HEK293 (cell line): ENCODE results near the gene NCAN.
A peak's percentile ranks its signal among the peaks of the same experiment; 100 is the strongest.

Experiments
- BCL11A ChIP-seq: fragments of 450-650 bp; formaldehyde crosslinking; IDR thresholded peaks from 2 replicates; pipeline ENCODE4 v1.5.1; 2016; ENCODE audit warnings: low read depth, missing biosample characterization, missing genetic modification characterization
- HOXA7 ChIP-seq: sonication (generic); formaldehyde crosslinking; IDR thresholded peaks from 2 replicates; pipeline ENCODE4 v1.8.1; 2022; ENCODE audit warnings: missing genetic modification reagents, borderline replicate concordance
- SCRT1 ChIP-seq: fragments of 450-650 bp; formaldehyde crosslinking; IDR thresholded peaks from 2 replicates; pipeline ENCODE4 v1.5.1; 2016; ENCODE audit warnings: missing biosample characterization, missing genetic modification characterization, borderline replicate concordance
- ZBTB1 ChIP-seq: fragments of 450-650 bp; formaldehyde crosslinking; IDR thresholded peaks from 2 replicates; pipeline ENCODE4 v1.5.1; 2016; ENCODE audit warnings: missing biosample characterization, missing genetic modification characterization
- ZFP69B ChIP-seq: fragments of 450-650 bp; formaldehyde crosslinking; IDR thresholded peaks from 2 replicates; pipeline ENCODE4 v1.5.1; 2016; ENCODE audit warnings: missing biosample characterization, missing genetic modification characterization
- ZIC2 ChIP-seq: fragments of 450-650 bp; formaldehyde crosslinking; IDR thresholded peaks from 2 replicates; pipeline ENCODE4 v1.5.1; 2016; ENCODE audit warnings: missing biosample characterization, missing genetic modification characterization
- ZNF121 ChIP-seq: fragments of 450-650 bp; formaldehyde crosslinking; IDR thresholded peaks from 2 replicates; pipeline ENCODE4 v1.5.1; 2016; ENCODE audit warnings: missing biosample characterization, missing genetic modification characterization
- ZNF266 ChIP-seq: fragments of 450-650 bp; formaldehyde crosslinking; IDR thresholded peaks from 2 replicates; pipeline ENCODE4 v1.5.1; 2016; ENCODE audit warnings: missing biosample characterization, missing genetic modification characterization, low read depth
- ZNF324 ChIP-seq: fragments of 450-650 bp; formaldehyde crosslinking; IDR thresholded peaks from 2 replicates; pipeline ENCODE4 v1.5.1; 2016; ENCODE audit warnings: missing biosample characterization, missing genetic modification characterization
- ZNF335 ChIP-seq: fragments of 450-650 bp; formaldehyde crosslinking; conservative IDR thresholded peaks from 2 replicates; pipeline ENCODE4 v1.5.1; 2016; ENCODE audit warnings: missing biosample characterization, missing genetic modification characterization
- ZNF404 ChIP-seq: fragments of 450-650 bp; formaldehyde crosslinking; IDR thresholded peaks from 2 replicates; pipeline ENCODE4 v1.5.1; 2017; ENCODE audit warnings: missing biosample characterization, missing genetic modification characterization
- ZNF48 ChIP-seq: fragments of 450-650 bp; formaldehyde crosslinking; IDR thresholded peaks from 2 replicates; pipeline ENCODE4 v1.5.1; 2016; ENCODE audit warnings: missing biosample characterization, missing genetic modification characterization
- ZNF623 ChIP-seq: fragments of 450-650 bp; formaldehyde crosslinking; IDR thresholded peaks from 2 replicates; pipeline ENCODE4 v1.5.1; 2016; ENCODE audit warnings: missing biosample characterization, missing genetic modification characterization
- ZNF629 ChIP-seq: fragments of 450-650 bp; formaldehyde crosslinking; IDR thresholded peaks from 2 replicates; pipeline ENCODE4 v1.5.1; 2017; ENCODE audit warnings: missing biosample characterization, missing genetic modification characterization
- ZNF670 ChIP-seq: fragments of 450-650 bp; formaldehyde crosslinking; IDR thresholded peaks from 2 replicates; pipeline ENCODE4 v1.5.1; 2016; ENCODE audit warnings: missing biosample characterization, missing genetic modification characterization, low read depth
- ZNF792 ChIP-seq: fragments of 450-650 bp; formaldehyde crosslinking; IDR thresholded peaks from 2 replicates; pipeline ENCODE4 v1.5.1; 2016; ENCODE audit warnings: missing biosample characterization, missing genetic modification characterization
- ZNF837 ChIP-seq: fragments of 450-650 bp; formaldehyde crosslinking; IDR thresholded peaks from 2 replicates; pipeline ENCODE4 v1.5.1; 2016; ENCODE audit warnings: missing biosample characterization, missing genetic modification characterization
- TF ChIP-seq, protein P1 (sequence below): fragments of 450-650 bp; formaldehyde crosslinking; IDR thresholded peaks from 2 replicates; pipeline ENCODE4 v1.5.1; 2016; ENCODE audit warnings: missing biosample characterization, missing genetic modification characterization, borderline replicate concordance
- TF ChIP-seq, protein P2 (sequence below): fragments of 450-650 bp; formaldehyde crosslinking; IDR thresholded peaks from 2 replicates; pipeline ENCODE4 v1.5.1; 2016; ENCODE audit warnings: missing biosample characterization, missing genetic modification characterization
- TF ChIP-seq, protein P3 (sequence below): fragments of 450-650 bp; formaldehyde crosslinking; IDR thresholded peaks from 2 replicates; pipeline ENCODE4 v1.5.1; 2016; ENCODE audit warnings: missing biosample characterization, missing genetic modification characterization
- TF ChIP-seq, protein P4 (sequence below): fragments of 450-650 bp; formaldehyde crosslinking; IDR thresholded peaks from 2 replicates; pipeline ENCODE4 v1.5.0; 2017; ENCODE audit warnings: missing biosample characterization, missing genetic modification characterization, borderline replicate concordance
- TF ChIP-seq, protein P5 (sequence below): fragments of 450-650 bp; formaldehyde crosslinking; IDR thresholded peaks from 2 replicates; pipeline ENCODE4; 2016; ENCODE audit warnings: missing biosample characterization, missing genetic modification characterization
- TF ChIP-seq, protein P6 (sequence below): fragments of 450-650 bp; formaldehyde crosslinking; IDR thresholded peaks from 2 replicates; pipeline ENCODE4 v1.5.1; 2017; ENCODE audit warnings: missing biosample characterization, missing genetic modification characterization

Gene NCAN

DNA sequence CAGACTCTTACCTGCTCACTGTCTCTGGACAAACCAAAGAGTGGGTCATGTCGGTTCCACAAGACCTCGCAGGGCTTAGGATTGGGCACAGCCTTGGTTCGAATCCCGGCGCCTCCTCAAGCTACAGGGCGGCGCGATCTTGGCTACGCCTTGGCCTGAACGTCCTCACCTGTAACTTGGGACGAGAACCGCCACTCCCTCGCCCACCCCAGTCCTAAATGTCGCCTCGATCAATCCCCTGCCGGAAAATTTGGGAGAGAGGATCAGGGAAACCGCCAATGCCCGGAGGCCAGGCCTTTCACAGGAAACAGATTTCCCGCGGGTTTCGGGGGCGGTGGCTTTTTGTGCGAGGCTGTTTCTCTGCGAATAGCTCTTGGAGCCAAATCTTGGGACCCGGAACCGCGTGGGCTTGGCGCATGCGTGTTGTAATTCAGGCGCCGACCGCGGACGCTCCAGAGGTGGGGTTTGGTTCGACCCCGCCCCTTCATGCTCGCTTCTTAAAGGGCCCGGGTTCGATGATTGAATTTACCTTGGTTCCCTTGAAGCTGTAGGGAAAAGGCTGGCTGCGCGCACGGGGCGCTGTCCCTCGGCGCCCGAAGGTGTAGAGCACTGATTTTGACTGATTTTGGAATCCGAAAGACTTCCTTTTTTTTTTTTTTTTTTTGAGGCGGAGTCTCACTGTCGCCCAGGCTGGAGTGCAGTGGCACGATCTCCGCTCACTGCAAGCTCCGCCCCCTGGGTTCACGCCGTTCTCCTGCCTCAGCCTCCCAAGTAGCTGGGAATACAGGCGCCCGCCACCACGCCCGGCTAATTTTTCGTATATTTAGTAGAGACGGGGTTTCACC is 8.5 kb upstream of the NCAN start, which contains the start of gene NR2C2AP (continued):
- TF ChIP-seq, protein P1, sequence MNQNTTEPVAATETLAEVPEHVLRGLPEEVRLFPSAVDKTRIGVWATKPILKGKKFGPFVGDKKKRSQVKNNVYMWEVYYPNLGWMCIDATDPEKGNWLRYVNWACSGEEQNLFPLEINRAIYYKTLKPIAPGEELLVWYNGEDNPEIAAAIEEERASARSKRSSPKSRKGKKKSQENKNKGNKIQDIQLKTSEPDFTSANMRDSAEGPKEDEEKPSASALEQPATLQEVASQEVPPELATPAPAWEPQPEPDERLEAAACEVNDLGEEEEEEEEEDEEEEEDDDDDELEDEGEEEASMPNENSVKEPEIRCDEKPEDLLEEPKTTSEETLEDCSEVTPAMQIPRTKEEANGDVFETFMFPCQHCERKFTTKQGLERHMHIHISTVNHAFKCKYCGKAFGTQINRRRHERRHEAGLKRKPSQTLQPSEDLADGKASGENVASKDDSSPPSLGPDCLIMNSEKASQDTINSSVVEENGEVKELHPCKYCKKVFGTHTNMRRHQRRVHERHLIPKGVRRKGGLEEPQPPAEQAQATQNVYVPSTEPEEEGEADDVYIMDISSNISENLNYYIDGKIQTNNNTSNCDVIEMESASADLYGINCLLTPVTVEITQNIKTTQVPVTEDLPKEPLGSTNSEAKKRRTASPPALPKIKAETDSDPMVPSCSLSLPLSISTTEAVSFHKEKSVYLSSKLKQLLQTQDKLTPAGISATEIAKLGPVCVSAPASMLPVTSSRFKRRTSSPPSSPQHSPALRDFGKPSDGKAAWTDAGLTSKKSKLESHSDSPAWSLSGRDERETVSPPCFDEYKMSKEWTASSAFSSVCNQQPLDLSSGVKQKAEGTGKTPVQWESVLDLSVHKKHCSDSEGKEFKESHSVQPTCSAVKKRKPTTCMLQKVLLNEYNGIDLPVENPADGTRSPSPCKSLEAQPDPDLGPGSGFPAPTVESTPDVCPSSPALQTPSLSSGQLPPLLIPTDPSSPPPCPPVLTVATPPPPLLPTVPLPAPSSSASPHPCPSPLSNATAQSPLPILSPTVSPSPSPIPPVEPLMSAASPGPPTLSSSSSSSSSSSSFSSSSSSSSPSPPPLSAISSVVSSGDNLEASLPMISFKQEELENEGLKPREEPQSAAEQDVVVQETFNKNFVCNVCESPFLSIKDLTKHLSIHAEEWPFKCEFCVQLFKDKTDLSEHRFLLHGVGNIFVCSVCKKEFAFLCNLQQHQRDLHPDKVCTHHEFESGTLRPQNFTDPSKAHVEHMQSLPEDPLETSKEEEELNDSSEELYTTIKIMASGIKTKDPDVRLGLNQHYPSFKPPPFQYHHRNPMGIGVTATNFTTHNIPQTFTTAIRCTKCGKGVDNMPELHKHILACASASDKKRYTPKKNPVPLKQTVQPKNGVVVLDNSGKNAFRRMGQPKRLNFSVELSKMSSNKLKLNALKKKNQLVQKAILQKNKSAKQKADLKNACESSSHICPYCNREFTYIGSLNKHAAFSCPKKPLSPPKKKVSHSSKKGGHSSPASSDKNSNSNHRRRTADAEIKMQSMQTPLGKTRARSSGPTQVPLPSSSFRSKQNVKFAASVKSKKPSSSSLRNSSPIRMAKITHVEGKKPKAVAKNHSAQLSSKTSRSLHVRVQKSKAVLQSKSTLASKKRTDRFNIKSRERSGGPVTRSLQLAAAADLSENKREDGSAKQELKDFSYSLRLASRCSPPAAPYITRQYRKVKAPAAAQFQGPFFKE (tag by site-specific recombination), result no peak
- TF ChIP-seq, protein P2, sequence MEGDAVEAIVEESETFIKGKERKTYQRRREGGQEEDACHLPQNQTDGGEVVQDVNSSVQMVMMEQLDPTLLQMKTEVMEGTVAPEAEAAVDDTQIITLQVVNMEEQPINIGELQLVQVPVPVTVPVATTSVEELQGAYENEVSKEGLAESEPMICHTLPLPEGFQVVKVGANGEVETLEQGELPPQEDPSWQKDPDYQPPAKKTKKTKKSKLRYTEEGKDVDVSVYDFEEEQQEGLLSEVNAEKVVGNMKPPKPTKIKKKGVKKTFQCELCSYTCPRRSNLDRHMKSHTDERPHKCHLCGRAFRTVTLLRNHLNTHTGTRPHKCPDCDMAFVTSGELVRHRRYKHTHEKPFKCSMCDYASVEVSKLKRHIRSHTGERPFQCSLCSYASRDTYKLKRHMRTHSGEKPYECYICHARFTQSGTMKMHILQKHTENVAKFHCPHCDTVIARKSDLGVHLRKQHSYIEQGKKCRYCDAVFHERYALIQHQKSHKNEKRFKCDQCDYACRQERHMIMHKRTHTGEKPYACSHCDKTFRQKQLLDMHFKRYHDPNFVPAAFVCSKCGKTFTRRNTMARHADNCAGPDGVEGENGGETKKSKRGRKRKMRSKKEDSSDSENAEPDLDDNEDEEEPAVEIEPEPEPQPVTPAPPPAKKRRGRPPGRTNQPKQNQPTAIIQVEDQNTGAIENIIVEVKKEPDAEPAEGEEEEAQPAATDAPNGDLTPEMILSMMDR (tag by site-specific recombination), result no peak
- no peak for TF ChIP-seq ZNF266 (tag by site-specific recombination)
- TF ChIP-seq, protein P3, sequence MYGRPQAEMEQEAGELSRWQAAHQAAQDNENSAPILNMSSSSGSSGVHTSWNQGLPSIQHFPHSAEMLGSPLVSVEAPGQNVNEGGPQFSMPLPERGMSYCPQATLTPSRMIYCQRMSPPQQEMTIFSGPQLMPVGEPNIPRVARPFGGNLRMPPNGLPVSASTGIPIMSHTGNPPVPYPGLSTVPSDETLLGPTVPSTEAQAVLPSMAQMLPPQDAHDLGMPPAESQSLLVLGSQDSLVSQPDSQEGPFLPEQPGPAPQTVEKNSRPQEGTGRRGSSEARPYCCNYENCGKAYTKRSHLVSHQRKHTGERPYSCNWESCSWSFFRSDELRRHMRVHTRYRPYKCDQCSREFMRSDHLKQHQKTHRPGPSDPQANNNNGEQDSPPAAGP (tag by site-specific recombination), result no peak
- TF ChIP-seq, protein P4, sequence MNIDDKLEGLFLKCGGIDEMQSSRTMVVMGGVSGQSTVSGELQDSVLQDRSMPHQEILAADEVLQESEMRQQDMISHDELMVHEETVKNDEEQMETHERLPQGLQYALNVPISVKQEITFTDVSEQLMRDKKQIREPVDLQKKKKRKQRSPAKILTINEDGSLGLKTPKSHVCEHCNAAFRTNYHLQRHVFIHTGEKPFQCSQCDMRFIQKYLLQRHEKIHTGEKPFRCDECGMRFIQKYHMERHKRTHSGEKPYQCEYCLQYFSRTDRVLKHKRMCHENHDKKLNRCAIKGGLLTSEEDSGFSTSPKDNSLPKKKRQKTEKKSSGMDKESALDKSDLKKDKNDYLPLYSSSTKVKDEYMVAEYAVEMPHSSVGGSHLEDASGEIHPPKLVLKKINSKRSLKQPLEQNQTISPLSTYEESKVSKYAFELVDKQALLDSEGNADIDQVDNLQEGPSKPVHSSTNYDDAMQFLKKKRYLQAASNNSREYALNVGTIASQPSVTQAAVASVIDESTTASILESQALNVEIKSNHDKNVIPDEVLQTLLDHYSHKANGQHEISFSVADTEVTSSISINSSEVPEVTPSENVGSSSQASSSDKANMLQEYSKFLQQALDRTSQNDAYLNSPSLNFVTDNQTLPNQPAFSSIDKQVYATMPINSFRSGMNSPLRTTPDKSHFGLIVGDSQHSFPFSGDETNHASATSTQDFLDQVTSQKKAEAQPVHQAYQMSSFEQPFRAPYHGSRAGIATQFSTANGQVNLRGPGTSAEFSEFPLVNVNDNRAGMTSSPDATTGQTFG, result no peak
- TF ChIP-seq ZIC2, result no peak
- TF ChIP-seq ZNF623 (tag by site-specific recombination), result no peak; the same call in 1 of the 2 replicates
- TF ChIP-seq ZNF48 (tag by site-specific recombination), result no peak
- TF ChIP-seq HOXA7, result no peak
- TF ChIP-seq ZNF121, result no peak
- no peak for TF ChIP-seq BCL11A (tag by site-specific recombination)
- TF ChIP-seq ZNF324 (tag by site-specific recombination), result no peak
- TF ChIP-seq, protein P5, sequence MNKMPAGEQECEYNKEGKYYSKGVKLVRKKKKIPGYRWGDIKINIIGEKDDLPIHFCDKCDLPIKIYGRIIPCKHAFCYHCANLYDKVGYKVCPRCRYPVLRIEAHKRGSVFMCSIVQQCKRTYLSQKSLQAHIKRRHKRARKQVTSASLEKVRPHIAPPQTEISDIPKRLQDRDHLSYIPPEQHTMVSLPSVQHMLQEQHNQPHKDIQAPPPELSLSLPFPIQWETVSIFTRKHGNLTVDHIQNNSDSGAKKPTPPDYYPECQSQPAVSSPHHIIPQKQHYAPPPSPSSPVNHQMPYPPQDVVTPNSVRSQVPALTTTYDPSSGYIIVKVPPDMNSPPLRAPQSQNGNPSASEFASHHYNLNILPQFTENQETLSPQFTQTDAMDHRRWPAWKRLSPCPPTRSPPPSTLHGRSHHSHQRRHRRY (tag by site-specific recombination), result no peak
- TF ChIP-seq ZNF335 (tag by site-specific recombination), result peak; percentile 80
- TF ChIP-seq ZNF670 (tag by site-specific recombination), result no peak
- peak; percentile 44; the same call in 1 of the 2 replicates for TF ChIP-seq ZFP69B (tag by site-specific recombination)
- no peak for TF ChIP-seq ZNF837 (tag by site-specific recombination)
- TF ChIP-seq ZNF629 (tag by site-specific recombination), result no peak; the same call in 1 of the 2 replicates
- TF ChIP-seq, protein P6, sequence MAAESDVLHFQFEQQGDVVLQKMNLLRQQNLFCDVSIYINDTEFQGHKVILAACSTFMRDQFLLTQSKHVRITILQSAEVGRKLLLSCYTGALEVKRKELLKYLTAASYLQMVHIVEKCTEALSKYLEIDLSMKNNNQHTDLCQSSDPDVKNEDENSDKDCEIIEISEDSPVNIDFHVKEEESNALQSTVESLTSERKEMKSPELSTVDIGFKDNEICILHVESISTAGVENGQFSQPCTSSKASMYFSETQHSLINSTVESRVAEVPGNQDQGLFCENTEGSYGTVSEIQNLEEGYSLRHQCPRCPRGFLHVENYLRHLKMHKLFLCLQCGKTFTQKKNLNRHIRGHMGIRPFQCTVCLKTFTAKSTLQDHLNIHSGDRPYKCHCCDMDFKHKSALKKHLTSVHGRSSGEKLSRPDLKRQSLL (tag by site-specific recombination), result no peak
- no peak for TF ChIP-seq ZNF792 (tag by site-specific recombination)
- no peak; the same call in 1 of the 2 replicates for TF ChIP-seq SCRT1 (tag by site-specific recombination)
- no peak for TF ChIP-seq ZBTB1 (tag by site-specific recombination)
- no peak for TF ChIP-seq ZNF404 (tag by site-specific recombination)
